GM23248 (cell line): Measurements from ENCODE around the gene SLC2A9.

Experiments used
- EZH2 ChIP-seq: fragments of 200-600 bp; sonication (generic); IDR thresholded peaks from 2 replicates; pipeline ENCODE4 v1.6.1; 2018; ENCODE audit warnings: antibody characterized with exemption, mild to moderate bottlenecking; ENCODE audit not compliant: insufficient read depth, poor library complexity, severe bottlenecking
- EZH2phosphoT487 ChIP-seq: fragments of 200-600 bp; sonication (generic); IDR thresholded peaks from 2 replicates; pipeline ENCODE4 v1.6.1; 2018; ENCODE audit warnings: antibody characterized with exemption, moderate library complexity, mild to moderate bottlenecking, low read depth; ENCODE audit not compliant: insufficient read depth

- TF ChIP-seq EZH2: no peak
- no peak for TF ChIP-seq EZH2phosphoT487
Observed at GRCh38 chr4:10032625-10033024, 11.3 kb upstream of the SLC2A9 start.
